Suprapubic skin (tissue), 4 donors: ENCODE data around the gene ARHGEF28.

ENCODE experiments used
- CTCF ChIP-seq, 2 donors: fragments of 200-600 bp in 1 of 2; fragments of 450-650 bp in 1 of 2; sonication (generic) in 1 of 2; IDR thresholded peaks; one replicate each; pipeline ENCODE4 v1.5.1; 2016 to 2019; ENCODE audit warnings: antibody characterized with exemption in 2 of 2, mild to moderate bottlenecking in 1 of 2, moderate library complexity in 1 of 2
- POLR2A ChIP-seq, 2 donors: fragments of 450-650 bp; IDR thresholded peaks; one replicate each; pipeline ENCODE4 v1.6.1; 2017; ENCODE audit warnings: antibody characterized with exemption in 2 of 2, mild to moderate bottlenecking in 2 of 2, moderate library complexity in 2 of 2
- POLR2AphosphoS5 ChIP-seq, 3 donors: sonication (generic); formaldehyde crosslinking; IDR thresholded peaks; one replicate each; pipeline ENCODE4 v1.6.1; 2017; ENCODE audit warnings: antibody characterized with exemption in 3 of 3

GRCh38 chr5:73985145-73985544 is 359.1 kb downstream of the ARHGEF28 start:
- TF ChIP-seq POLR2A (IDR thresholded peaks at IDR 0.05) (no peak), CTCF (IDR thresholded peaks at IDR 0.05) (no peak), POLR2AphosphoS5 (IDR thresholded peaks at IDR 0.05) (no peak)
